Measurements from ENCODE around the gene OR6C65. TPM values are rescaled to one million over a fixed set of nuclear protein-coding genes. Genes with fewer than 3 reads are reported as not detected.
"Not testable (repeated sequence)": the region's sequence is repeated elsewhere in the genome, so short reads cannot be mapped to it uniquely, and the experiment has no call there.

OR6C65 gene
- not detected for total RNA-seq
- not detected for polyA plus RNA-seq
- long read RNA-seq, donor 1, result 0 reads
- long read RNA-seq, donor 2, result 0 reads
- long read RNA-seq, donor 3, result 0 reads
- long read RNA-seq, donor 4, result 0 reads
- long read RNA-seq, donor 5, result 0 reads
- long read RNA-seq, donor 6, result 0 reads
- long read RNA-seq, donor 7, result 0 reads
- long read RNA-seq, donor 8, result 0 reads
- long read RNA-seq, donor 9, result 0 reads
- long read RNA-seq, donor 10, result 0 reads

GRCh38 chr12:55400229-55400628, at the start of gene OR6C65:
OR6C65 (plus strand) TSS chr12:55400529; CDS start chr12:55400529, 0 bp downstream.
- H3K27ac ChIP-seq, result no peak within 1 kb of the TSS
- H3K36me3 ChIP-seq, result no peaks in the 10 kb centered on the region
- DNase-seq, result no peak
- H3K4me3 ChIP-seq, result no peak within 1 kb of the TSS
- TF ChIP-seq POLR2AphosphoS5 (IDR thresholded peaks at IDR 0.05) (no peak), EP300 (IDR thresholded peaks at IDR 0.05) (no peak), POLR2A (IDR thresholded peaks at IDR 0.05) (no peak)
- TF ChIP-seq, protein P1, sequence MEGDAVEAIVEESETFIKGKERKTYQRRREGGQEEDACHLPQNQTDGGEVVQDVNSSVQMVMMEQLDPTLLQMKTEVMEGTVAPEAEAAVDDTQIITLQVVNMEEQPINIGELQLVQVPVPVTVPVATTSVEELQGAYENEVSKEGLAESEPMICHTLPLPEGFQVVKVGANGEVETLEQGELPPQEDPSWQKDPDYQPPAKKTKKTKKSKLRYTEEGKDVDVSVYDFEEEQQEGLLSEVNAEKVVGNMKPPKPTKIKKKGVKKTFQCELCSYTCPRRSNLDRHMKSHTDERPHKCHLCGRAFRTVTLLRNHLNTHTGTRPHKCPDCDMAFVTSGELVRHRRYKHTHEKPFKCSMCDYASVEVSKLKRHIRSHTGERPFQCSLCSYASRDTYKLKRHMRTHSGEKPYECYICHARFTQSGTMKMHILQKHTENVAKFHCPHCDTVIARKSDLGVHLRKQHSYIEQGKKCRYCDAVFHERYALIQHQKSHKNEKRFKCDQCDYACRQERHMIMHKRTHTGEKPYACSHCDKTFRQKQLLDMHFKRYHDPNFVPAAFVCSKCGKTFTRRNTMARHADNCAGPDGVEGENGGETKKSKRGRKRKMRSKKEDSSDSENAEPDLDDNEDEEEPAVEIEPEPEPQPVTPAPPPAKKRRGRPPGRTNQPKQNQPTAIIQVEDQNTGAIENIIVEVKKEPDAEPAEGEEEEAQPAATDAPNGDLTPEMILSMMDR (IDR thresholded peaks at IDR 0.05), result no peak
- H3K27me3 ChIP-seq, result no peaks in the 10 kb centered on the region
- intact Hi-C loops (cut with DNase I; ENCODE audit: low total_unique reads), result no loop called here
- WGBS, 5 donors, result 85 to 94% (median 89%) methylated on average over 1 of the region's 1 CpG
- no peaks in the 10 kb centered on the region for H3K4me1 ChIP-seq
- no peaks in the 10 kb centered on the region for H3K9me3 ChIP-seq

GRCh38 chr12:55355338-55355737, 45.0 kb upstream of the OR6C65 start:
- DNase-seq; H3K27ac ChIP-seq; intact Hi-C loops (cut with DNase I; ENCODE audit: low total_unique reads); H3K4me3 ChIP-seq; H3K4me1 ChIP-seq; H3K9me3 ChIP-seq; H3K36me3 ChIP-seq; H3K27me3 ChIP-seq: not testable (repeated sequence)
- WGBS, 5 donors, result 53 to 67% (median 58%) methylated on average over 3 to 4 of the region's 4 CpGs

GRCh38 chr12:55362675-55363074, 37.7 kb upstream of the OR6C65 start, which contains the start of gene OR6C75:
OR6C75 (plus strand) TSS chr12:55362975; CDS start chr12:55365111, 2,136 bp downstream.
- Histone ChIP-seq H3K36me3 (no peaks in the 10 kb centered on the region), H3K27ac (no peak within 1 kb of the TSS), H3K27me3 (no peaks in the 10 kb centered on the region), H3K4me1 (no peaks in the 10 kb centered on the region), H3K9me3 (no peaks in the 10 kb centered on the region), H3K4me3 (no peak within 1 kb of the TSS)
- WGBS, 5 donors, result 77 to 90% (median 82%) methylated on average over 4 of the region's 4 CpGs
- intact Hi-C loops (cut with DNase I; ENCODE audit: low total_unique reads), result no loop called here
- TF ChIP-seq POLR2A (IDR thresholded peaks at IDR 0.05), result no peak
- no peak for TF ChIP-seq EP300 (IDR thresholded peaks at IDR 0.05)
- TF ChIP-seq, protein P1 (IDR thresholded peaks at IDR 0.05), result no peak
- TF ChIP-seq POLR2AphosphoS5 (IDR thresholded peaks at IDR 0.05), result no peak
- DNase-seq, result no peak

GRCh38 chr12:55365086-55365485, 35.2 kb upstream of the OR6C65 start:
- WGBS, 5 donors, result 65 to 80% (median 78%) methylated on average over 3 of the region's 3 CpGs
- H3K4me3 ChIP-seq, result no peak overlapping the region
- H3K27me3 ChIP-seq, result no peaks in the 10 kb centered on the region

DNA sequence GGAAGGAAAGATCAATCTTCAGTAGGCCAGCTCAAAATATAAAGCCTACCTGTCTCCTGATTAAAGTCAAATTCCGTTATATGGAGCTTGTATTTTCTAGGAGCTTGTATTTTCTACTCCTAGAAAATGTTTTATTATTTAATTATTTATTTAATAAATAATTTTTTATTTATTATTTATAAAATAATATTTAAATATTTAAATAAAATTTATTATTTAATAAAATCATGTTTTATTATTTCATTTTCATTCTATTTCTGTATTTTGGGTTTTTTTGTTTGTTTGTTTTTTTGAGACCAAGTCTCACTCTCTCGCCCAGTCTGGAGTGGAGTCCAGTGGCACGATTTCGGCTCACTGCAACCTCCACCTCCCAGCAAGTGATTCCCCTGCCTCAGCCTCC, 27.8 kb upstream of the OR6C65 start:
- DNase-seq, result no peak
- intact Hi-C loops (cut with DNase I; ENCODE audit: low total_unique reads), result no loop called here
- Histone ChIP-seq H3K9me3 (no peaks in the 10 kb centered on the region), H3K36me3 (no peaks in the 10 kb centered on the region), H3K27ac (no peak overlapping the region), H3K4me1 (no peaks in the 10 kb centered on the region), H3K4me3 (no peak overlapping the region), H3K27me3 (no peaks in the 10 kb centered on the region)
- WGBS, 5 donors, result 68 to 84% (median 74%) methylated on average over 4 of the region's 4 CpGs
- TF ChIP-seq POLR2AphosphoS5 (IDR thresholded peaks at IDR 0.05), result no peak
- TF ChIP-seq EP300 (IDR thresholded peaks at IDR 0.05), result no peak
- TF ChIP-seq POLR2A (IDR thresholded peaks at IDR 0.05), result no peak
- TF ChIP-seq, protein P1 (IDR thresholded peaks at IDR 0.05), result no peak

More at GRCh38 chr12:55365086-55365485, 35.2 kb upstream of the OR6C65 start:
- Histone ChIP-seq H3K4me1 (no peaks in the 10 kb centered on the region), H3K27ac (no peak overlapping the region), H3K36me3 (no peaks in the 10 kb centered on the region), H3K9me3 (no peaks in the 10 kb centered on the region)
- intact Hi-C loops (cut with DNase I; ENCODE audit: low total_unique reads), result no loop called here
- no peak for DNase-seq
- TF ChIP-seq, protein P1 (IDR thresholded peaks at IDR 0.05), result no peak
- no peak for TF ChIP-seq POLR2A (IDR thresholded peaks at IDR 0.05)
